ENCODE results near the gene DLK1.

DNA sequence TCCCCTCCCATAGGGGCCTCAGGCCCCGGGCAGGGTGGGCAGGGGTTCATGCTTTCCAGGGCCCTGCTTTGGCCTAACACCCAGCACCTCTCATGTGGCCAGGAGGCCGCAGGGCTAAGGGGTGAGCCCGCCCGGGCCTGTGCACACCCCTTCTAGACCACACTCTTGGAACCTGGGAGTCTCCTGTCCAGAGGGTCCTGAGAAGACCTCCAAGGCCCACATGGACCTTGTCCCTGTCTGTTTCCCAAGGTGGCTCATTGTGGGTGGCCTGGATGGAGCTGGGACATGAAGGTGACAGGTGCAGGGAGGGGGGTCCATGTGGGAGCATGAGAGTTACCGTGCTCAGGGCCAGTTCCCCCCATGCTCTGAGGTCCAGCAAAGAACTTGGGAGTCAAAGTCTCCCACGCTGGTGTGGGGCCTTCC lies 11.6 kb downstream of the DLK1 start:
- TF ChIP-seq EZH2 (IDR thresholded peaks at IDR 0.05; ENCODE audit: insufficient read depth, poor library complexity, severe bottlenecking) (no peak), EZH2phosphoT487 (IDR thresholded peaks at IDR 0.05; ENCODE audit: insufficient read depth, low read depth) (no peak)

All from GM23248 (cell line).